ENCODE results near the gene CS. TPM values are rescaled to one million over a fixed set of nuclear protein-coding genes. Genes with fewer than 3 reads are reported as not detected.

CS gene
- total and polyA plus RNA-seq, 2 of the 4 experiments (the other 2 are of a cell fraction), result 139 to 146 TPM

DNA sequence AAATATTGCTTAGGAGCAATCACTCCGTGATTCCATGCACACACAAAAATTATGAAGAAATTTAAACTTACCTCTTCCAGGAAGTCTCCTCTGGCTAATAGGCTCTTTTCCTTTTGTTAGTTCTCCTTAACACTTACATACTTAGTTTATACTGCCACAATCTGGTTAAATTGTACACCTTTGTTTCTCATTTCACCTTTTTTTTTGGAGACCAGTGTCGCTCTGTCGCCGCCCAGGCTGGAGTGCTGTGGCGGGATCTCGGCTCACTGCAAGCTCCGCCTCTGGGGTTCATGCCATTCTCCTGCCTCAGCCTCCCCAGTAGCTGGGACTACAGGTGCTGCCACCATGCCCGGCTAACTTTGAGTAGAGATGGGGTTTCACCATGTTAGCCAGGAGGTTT, 39.8 kb downstream of the CS start:
- in situ Hi-C loops (cut with MboI; ENCODE audit: low sequenced_read_pairs), result no loop called here
- no CpG with 5 or more reads among the region's 8 CpGs for WGBS, 2 experiments (ENCODE audit: extremely low coverage in 2 of 2, insufficient read length in 1 of 2)

More for the DNA sequence above, 39.8 kb downstream of the CS start:
- ChIA-PET CTCF (interaction anchor here (0.8 kb wide), 1 partner anchor 38 kb away, joined by 3 read pairs; no protein-coding TSS in a partner anchor), POLR2A (ENCODE audit: unreplicated experiment) (no interaction called here)
- peak overlapping the region; percentile 60; the same call in 1 of the 3 replicates for H2BK15ac ChIP-seq (ENCODE audit: low read depth, low read length)
- no peak overlapping the region for H3K9ac ChIP-seq (ENCODE audit: low read depth, low read length)
- no peak overlapping the region for H3K23ac ChIP-seq (ENCODE audit: low read depth, low read length)
- no peak overlapping the region for H4K8ac ChIP-seq (ENCODE audit: low read depth in 2 of 2, low read length in 2 of 2)
- H3K4me2 ChIP-seq (ENCODE audit: low read depth, low read length), result no peak overlapping the region
- H2AK5ac ChIP-seq (ENCODE audit: low read depth, low read length), result no peak overlapping the region
- no peak for DNase-seq
- no peak overlapping the region for H2BK120ac ChIP-seq (ENCODE audit: low read depth, low read length)
- BruUV-seq (replicated peaks), result no TSS peak
- H2BK20ac ChIP-seq (ENCODE audit: low read depth, low read length), result no peak overlapping the region
- peaks cover 23% of the 10 kb centered on the region for H3K9me1 ChIP-seq (ENCODE audit: insufficient read depth, low read length)
- H3K18ac ChIP-seq (ENCODE audit: low read depth, low read length), result no peak overlapping the region
- H2AK9ac ChIP-seq (replicated peaks; ENCODE audit: low read depth, low read length, poor library complexity), result no peak overlapping the region
- no peak for ATAC-seq (ENCODE audit: low read depth)
- TF ChIP-seq MAZ (IDR thresholded peaks at IDR 0.05; ENCODE audit: borderline replicate concordance, low read depth, low read length) (no peak), MXI1 (IDR thresholded peaks at IDR 0.05; ENCODE audit: borderline replicate concordance, low read depth, low read length) (no peak), RAD21 (IDR thresholded peaks at IDR 0.05; ENCODE audit: low read length) (no peak), RFX5 (IDR thresholded peaks at IDR 0.05; ENCODE audit: low read depth, low read length) (no peak), POLR2A (IDR thresholded peaks at IDR 0.05; ENCODE audit: low read depth, low read length) (no peak), MAFK (IDR thresholded peaks at IDR 0.05; ENCODE audit: low read depth, low read length) (no peak), BHLHE40 (IDR thresholded peaks at IDR 0.05; ENCODE audit: low read depth, low read length) (no peak), RCOR1 (IDR thresholded peaks at IDR 0.05; ENCODE audit: insufficient replicate concordance, low read length) (no peak), CHD1 (IDR thresholded peaks at IDR 0.05; ENCODE audit: low read depth, low read length) (no peak), SMC3 (IDR thresholded peaks at IDR 0.05; ENCODE audit: low read depth, low read length) (no peak), CEBPB (IDR thresholded peaks at IDR 0.05; ENCODE audit: low read depth, low read length) (no peak), FOS (IDR thresholded peaks at IDR 0.05; ENCODE audit: low read depth, low read length) (no peak)
- TF ChIP-seq, protein P1, sequence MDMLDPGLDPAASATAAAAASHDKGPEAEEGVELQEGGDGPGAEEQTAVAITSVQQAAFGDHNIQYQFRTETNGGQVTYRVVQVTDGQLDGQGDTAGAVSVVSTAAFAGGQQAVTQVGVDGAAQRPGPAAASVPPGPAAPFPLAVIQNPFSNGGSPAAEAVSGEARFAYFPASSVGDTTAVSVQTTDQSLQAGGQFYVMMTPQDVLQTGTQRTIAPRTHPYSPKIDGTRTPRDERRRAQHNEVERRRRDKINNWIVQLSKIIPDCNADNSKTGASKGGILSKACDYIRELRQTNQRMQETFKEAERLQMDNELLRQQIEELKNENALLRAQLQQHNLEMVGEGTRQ (IDR thresholded peaks at IDR 0.05; ENCODE audit: low read depth, low read length), result no peak
- TF ChIP-seq, protein P2, sequence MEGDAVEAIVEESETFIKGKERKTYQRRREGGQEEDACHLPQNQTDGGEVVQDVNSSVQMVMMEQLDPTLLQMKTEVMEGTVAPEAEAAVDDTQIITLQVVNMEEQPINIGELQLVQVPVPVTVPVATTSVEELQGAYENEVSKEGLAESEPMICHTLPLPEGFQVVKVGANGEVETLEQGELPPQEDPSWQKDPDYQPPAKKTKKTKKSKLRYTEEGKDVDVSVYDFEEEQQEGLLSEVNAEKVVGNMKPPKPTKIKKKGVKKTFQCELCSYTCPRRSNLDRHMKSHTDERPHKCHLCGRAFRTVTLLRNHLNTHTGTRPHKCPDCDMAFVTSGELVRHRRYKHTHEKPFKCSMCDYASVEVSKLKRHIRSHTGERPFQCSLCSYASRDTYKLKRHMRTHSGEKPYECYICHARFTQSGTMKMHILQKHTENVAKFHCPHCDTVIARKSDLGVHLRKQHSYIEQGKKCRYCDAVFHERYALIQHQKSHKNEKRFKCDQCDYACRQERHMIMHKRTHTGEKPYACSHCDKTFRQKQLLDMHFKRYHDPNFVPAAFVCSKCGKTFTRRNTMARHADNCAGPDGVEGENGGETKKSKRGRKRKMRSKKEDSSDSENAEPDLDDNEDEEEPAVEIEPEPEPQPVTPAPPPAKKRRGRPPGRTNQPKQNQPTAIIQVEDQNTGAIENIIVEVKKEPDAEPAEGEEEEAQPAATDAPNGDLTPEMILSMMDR (conservative IDR thresholded peaks at IDR 0.05; ENCODE audit: low read depth, low read length), result no peak
- TF ChIP-seq, protein P3, sequence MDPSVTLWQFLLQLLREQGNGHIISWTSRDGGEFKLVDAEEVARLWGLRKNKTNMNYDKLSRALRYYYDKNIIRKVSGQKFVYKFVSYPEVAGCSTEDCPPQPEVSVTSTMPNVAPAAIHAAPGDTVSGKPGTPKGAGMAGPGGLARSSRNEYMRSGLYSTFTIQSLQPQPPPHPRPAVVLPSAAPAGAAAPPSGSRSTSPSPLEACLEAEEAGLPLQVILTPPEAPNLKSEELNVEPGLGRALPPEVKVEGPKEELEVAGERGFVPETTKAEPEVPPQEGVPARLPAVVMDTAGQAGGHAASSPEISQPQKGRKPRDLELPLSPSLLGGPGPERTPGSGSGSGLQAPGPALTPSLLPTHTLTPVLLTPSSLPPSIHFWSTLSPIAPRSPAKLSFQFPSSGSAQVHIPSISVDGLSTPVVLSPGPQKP (IDR thresholded peaks at IDR 0.05; ENCODE audit: borderline replicate concordance, low read depth, low read length), result no peak
- H3K4me1 ChIP-seq (ENCODE audit: control insufficient read depth, insufficient read depth, low read length), result peaks cover 22% of the 10 kb centered on the region
- H3K27ac ChIP-seq (ENCODE audit: insufficient read depth, low read length), result no peak overlapping the region
- no peak overlapping the region for H4K5ac ChIP-seq (ENCODE audit: low read depth, low read length)
- no peaks in the 10 kb centered on the region for H3K9me3 ChIP-seq (ENCODE audit: control insufficient read depth, insufficient read depth, low read length)
- peaks cover 16% of the 10 kb centered on the region for H3K36me3 ChIP-seq (ENCODE audit: control insufficient read depth, insufficient read depth, low read length)
- H3K4ac ChIP-seq (ENCODE audit: low read depth, low read length), result no peak overlapping the region
- dilution Hi-C loops (cut with HindIII; ENCODE audit: low sequenced_read_pairs, unreplicated experiment), result no loop called here
- H3K79me1 ChIP-seq (ENCODE audit: low read depth in 1 of 2, low read length in 2 of 2), result peaks cover 13 to 27% of the 10 kb centered on the region in 2 experiments
- no peak overlapping the region for H3K56ac ChIP-seq (ENCODE audit: extremely low read depth, insufficient read depth, low read length)
- H3K14ac ChIP-seq (replicated peaks; ENCODE audit: low read depth, low read length), result no peak overlapping the region
- no peaks in the 10 kb centered on the region for H3K27me3 ChIP-seq (ENCODE audit: control insufficient read depth, insufficient read depth, low read length)
- no peak overlapping the region for H2BK5ac ChIP-seq (ENCODE audit: low read depth, low read length, poor library complexity, severe bottlenecking)
- H2AFZ ChIP-seq (replicated peaks; ENCODE audit: low read length, poor library complexity), result no peak overlapping the region
- H4K91ac ChIP-seq (ENCODE audit: insufficient read depth, low read depth, low read length), result no peak overlapping the region
- peaks cover 19% of the 10 kb centered on the region for H4K20me1 ChIP-seq (ENCODE audit: insufficient read depth, low read length)
- no peak overlapping the region for H3K4me3 ChIP-seq (ENCODE audit: insufficient read depth, low read depth, low read length)
- intact Hi-C loops (cut with micrococcal nuclease), result no loop called here
